PC-9 (cell line): Measurements from ENCODE around the gene DDIT4L. TPM values are rescaled to one million over a fixed set of nuclear protein-coding genes. Genes with fewer than 3 reads are reported as not detected.

Experiments used
- BruUV-seq: library from RNA; stranded (reverse); fragments of 400-500 nt; replicated peaks from 2 replicates; lab custom pipeline; 2021; lab: Mats Ljungman, UMichigan
- CTCF ChIA-PET: fragments of 300-600 bp; sonication (Branson Sonifier 250); formaldehyde crosslinking; loops from one replicate; lab custom pipeline; 2022; ENCODE audit warnings: antibody characterized with exemption; lab: Charles Lee
- POLR2A ChIA-PET: fragments of 300-600 bp; sonication (Branson Sonifier 250); formaldehyde crosslinking; loops from one replicate; lab custom pipeline; 2022; ENCODE audit warnings: antibody characterized with exemption; ENCODE audit not compliant: unreplicated experiment; lab: Charles Lee
- DNase-seq, 2 experiments: peaks; one replicate each; pipeline versions ENCODE4 v3.0.0 to v3.0.0-alpha.2; 2015 to 2022; ENCODE audit warnings: mixed read lengths in 1 of 2
- H2AFZ ChIP-seq: fragments of 200-600 bp; sonication (generic); 2 replicates; pipeline ENCODE4 v1.8.1; 2017; ENCODE audit warnings: antibody characterized with exemption
- H3F3A ChIP-seq: fragments of 200-600 bp; sonication (generic); 2 replicates; pipeline ENCODE4 v1.8.1; 2017; ENCODE audit warnings: antibody characterized with exemption, mild to moderate bottlenecking, low read depth; ENCODE audit not compliant: insufficient read depth
- H3K27ac ChIP-seq: fragments of 200-600 bp; sonication (generic); 2 replicates; pipeline ENCODE4 v1.6.1; 2016; ENCODE audit warnings: mixed run types
- H3K27me3 ChIP-seq: fragments of 200-600 bp; sonication (generic); 2 replicates; pipeline ENCODE4 v1.6.1; 2016; ENCODE audit warnings: low read depth, mixed run types; ENCODE audit not compliant: insufficient read depth
- H3K36me3 ChIP-seq: fragments of 200-600 bp; sonication (generic); 2 replicates; pipeline ENCODE4 v1.6.1; 2016; ENCODE audit warnings: low read depth, mixed run types
- H3K4me1 ChIP-seq: fragments of 200-600 bp; sonication (generic); replicated peaks from 2 replicates; pipeline ENCODE4 v1.6.1; 2016; ENCODE audit warnings: mixed run types; ENCODE audit not compliant: insufficient read depth
- H3K4me2 ChIP-seq: fragments of 200-600 bp; sonication (generic); 2 replicates; pipeline ENCODE4 v1.6.1; 2017; ENCODE audit warnings: mixed run types
- H3K4me3 ChIP-seq: fragments of 200-600 bp; sonication (generic); 2 replicates; pipeline ENCODE4 v1.6.1; 2016; ENCODE audit warnings: mixed run types
- H3K79me2 ChIP-seq: fragments of 200-600 bp; sonication (generic); 2 replicates; pipeline ENCODE4 v1.6.1; 2017; ENCODE audit warnings: low read depth, mixed run types
- H3K9me2 ChIP-seq: fragments of 200-600 bp; sonication (generic); 2 replicates; pipeline ENCODE4 v1.8.1; 2017; ENCODE audit warnings: mild to moderate bottlenecking; ENCODE audit not compliant: insufficient read depth
- H3K9me3 ChIP-seq: fragments of 200-600 bp; sonication (generic); 2 replicates; pipeline ENCODE4 v1.8.1; 2016; ENCODE audit warnings: low read depth; ENCODE audit not compliant: insufficient read depth
- H4K20me1 ChIP-seq: fragments of 200-600 bp; sonication (generic); 2 replicates; pipeline ENCODE4 v1.8.1; 2017; ENCODE audit not compliant: insufficient read depth
- EZH2 ChIP-seq: fragments of 200-600 bp; sonication (generic); IDR thresholded peaks from 2 replicates; pipeline ENCODE4 v1.8.0; 2017; ENCODE audit warnings: antibody characterized with exemption, low read depth
- intact Hi-C: fragments of 100-400 bp; cut with micrococcal nuclease; formaldehyde crosslinking; loops from one replicate; pipeline ENCODE4 v1.10.0; 2022; ENCODE audit not compliant: unreplicated experiment
- total RNA-seq: library from RNA; stranded (reverse); gene quantifications from 2 replicates; pipeline ENCODE4 v1.2.3, GENCODE V29; 2021
- TF ChIP-seq, protein P1 (sequence below): fragments of 200-600 bp; sonication (generic); conservative IDR thresholded peaks from 2 replicates; pipeline ENCODE4 v1.6.1; 2017; ENCODE audit warnings: mixed run types, antibody characterized with exemption, mild to moderate bottlenecking, moderate library complexity

The DDIT4L gene
- total RNA-seq, 1 experiment from 2014 or later: 1.0 TPM

DNA sequence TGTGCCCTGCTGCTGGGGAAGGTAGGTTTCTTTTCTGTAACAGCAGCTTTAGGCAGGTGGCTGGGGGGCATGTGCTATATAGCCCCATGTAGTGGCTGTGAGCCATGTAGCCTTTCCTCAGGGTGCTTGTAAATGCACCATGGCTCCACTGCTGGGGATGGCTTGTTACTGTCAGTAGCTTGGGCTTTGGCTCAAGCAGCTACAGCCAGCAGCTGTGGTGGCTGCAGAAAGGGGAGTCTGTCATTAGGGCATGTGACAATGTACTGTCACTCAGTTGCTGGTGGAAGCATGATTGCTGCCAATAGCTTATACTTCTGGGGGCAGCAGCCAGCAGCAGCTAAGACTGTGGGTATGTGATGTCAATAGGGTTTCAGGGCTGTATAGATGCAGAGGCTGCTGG is 33.9 kb upstream of the DDIT4L start:
- Histone ChIP-seq H3K27ac (no peak overlapping the region), H3K4me3 (no peak overlapping the region), H3K36me3 (no peaks in the 10 kb centered on the region), H3K4me2 (no peak overlapping the region), H4K20me1 (no peaks in the 10 kb centered on the region), H3K9me2 (no peaks in the 10 kb centered on the region), H3K4me1 (no peaks in the 10 kb centered on the region), H3K27me3 (no peaks in the 10 kb centered on the region), H3K79me2 (no peaks in the 10 kb centered on the region), H3K9me3 (peaks cover 21% of the 10 kb centered on the region), H3F3A (no peaks in the 10 kb centered on the region), H2AFZ (no peak overlapping the region)
- intact Hi-C loops: no loop called here
- TF ChIP-seq EZH2: no peak
- TF ChIP-seq, protein P1, sequence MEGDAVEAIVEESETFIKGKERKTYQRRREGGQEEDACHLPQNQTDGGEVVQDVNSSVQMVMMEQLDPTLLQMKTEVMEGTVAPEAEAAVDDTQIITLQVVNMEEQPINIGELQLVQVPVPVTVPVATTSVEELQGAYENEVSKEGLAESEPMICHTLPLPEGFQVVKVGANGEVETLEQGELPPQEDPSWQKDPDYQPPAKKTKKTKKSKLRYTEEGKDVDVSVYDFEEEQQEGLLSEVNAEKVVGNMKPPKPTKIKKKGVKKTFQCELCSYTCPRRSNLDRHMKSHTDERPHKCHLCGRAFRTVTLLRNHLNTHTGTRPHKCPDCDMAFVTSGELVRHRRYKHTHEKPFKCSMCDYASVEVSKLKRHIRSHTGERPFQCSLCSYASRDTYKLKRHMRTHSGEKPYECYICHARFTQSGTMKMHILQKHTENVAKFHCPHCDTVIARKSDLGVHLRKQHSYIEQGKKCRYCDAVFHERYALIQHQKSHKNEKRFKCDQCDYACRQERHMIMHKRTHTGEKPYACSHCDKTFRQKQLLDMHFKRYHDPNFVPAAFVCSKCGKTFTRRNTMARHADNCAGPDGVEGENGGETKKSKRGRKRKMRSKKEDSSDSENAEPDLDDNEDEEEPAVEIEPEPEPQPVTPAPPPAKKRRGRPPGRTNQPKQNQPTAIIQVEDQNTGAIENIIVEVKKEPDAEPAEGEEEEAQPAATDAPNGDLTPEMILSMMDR: no peak
- DNase-seq: no peak
- POLR2A ChIA-PET: no interaction called here
- BruUV-seq: no TSS peak
- CTCF ChIA-PET: no interaction called here

DNA sequence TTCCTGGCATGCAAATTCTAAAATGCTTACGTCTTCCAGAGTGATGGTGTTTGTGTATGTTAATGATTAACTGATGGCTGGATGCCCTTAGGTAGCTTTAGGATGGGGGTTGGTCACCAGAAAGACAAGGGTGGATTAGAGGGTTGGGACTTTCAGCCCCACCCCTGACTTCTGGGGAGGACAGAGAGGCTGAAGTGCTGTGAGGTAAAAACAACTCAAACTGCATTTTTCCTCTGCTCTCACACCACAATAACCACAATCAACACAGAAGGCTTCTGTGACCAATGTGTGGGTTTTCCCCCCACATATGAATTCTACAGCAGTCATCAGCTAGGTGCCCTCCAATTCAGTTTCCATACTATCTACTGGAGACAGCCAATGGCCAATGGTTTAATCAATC is 18.7 kb upstream of the DDIT4L start:
- Histone ChIP-seq H3K27ac (no peak overlapping the region), H2AFZ (no peak overlapping the region), H3K4me2 (no peak overlapping the region), H3K4me1 (no peaks in the 10 kb centered on the region), H3K4me3 (no peak overlapping the region), H4K20me1 (no peaks in the 10 kb centered on the region), H3F3A (no peaks in the 10 kb centered on the region), H3K36me3 (no peaks in the 10 kb centered on the region), H3K9me3 (no peaks in the 10 kb centered on the region), H3K79me2 (no peaks in the 10 kb centered on the region), H3K9me2 (no peaks in the 10 kb centered on the region), H3K27me3 (no peaks in the 10 kb centered on the region)
- ChIA-PET POLR2A (no interaction called here), CTCF (no interaction called here)
- no peak for DNase-seq
- TF ChIP-seq EZH2: no peak
- TF ChIP-seq, protein P1: no peak
- BruUV-seq: no TSS peak
- intact Hi-C loops: no loop called here

DNA sequence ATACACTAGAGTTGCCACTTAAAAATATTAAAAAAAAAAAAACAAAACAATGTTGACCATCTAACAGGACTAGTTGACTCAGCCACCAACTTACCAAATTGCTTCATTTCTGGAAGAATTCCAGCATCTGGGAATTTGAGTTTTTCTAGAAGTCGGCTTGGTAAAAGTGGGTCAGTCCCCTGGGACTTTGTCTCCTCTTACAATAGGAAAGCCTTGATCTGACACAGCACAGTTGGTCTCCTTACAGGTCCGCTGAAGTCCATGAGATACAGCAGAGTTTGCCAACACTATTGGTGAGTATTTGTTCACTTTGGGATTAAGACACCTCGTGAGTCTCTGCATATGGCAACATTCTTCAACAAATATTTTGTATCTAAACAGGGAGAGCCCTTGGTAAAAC is 18.2 kb upstream of the DDIT4L start:
- Histone ChIP-seq H3K36me3 (no peaks in the 10 kb centered on the region), H3K4me3 (no peak overlapping the region), H3K9me3 (no peaks in the 10 kb centered on the region), H4K20me1 (no peaks in the 10 kb centered on the region), H3K79me2 (no peaks in the 10 kb centered on the region), H3K4me2 (no peak overlapping the region), H3F3A (no peaks in the 10 kb centered on the region), H3K27ac (no peak overlapping the region), H3K4me1 (no peaks in the 10 kb centered on the region), H3K9me2 (no peaks in the 10 kb centered on the region), H2AFZ (0 out of 2 replicates have a peak overlapping the region, but pooled peaks have one; percentile 11), H3K27me3 (no peaks in the 10 kb centered on the region)
- no peak for DNase-seq
- BruUV-seq: no TSS peak
- TF ChIP-seq EZH2: no peak
- TF ChIP-seq, protein P1: no peak
- intact Hi-C loops: no loop called here
- ChIA-PET POLR2A (no interaction called here), CTCF (no interaction called here)
